CD4-positive, alpha-beta T cell treated with Interleukin-12 subunit alpha and Interleukin-12 subunit beta, for 1 hour (primary cell): ENCODE measurements around the gene SCN3A.

Experiments used
- DNase-seq: peaks from one replicate; pipeline ENCODE4 v3.0.0-alpha.2; 2020

SCN3A gene

GRCh38 chr2:165044505-165045303, 159.1 kb downstream of the SCN3A start:
- DNase-seq = no peak
